Activated CD4-positive, alpha-beta T cell treated with anti-CD3 and anti-CD28 coated beads, Interleukin-2, amount 50 U/mL, for 48 hours (primary cell): Measurements from ENCODE around the gene TMED5.
"Not testable (repeated sequence)": the region's sequence is repeated elsewhere in the genome, so short reads cannot be mapped to it uniquely, and the experiment has no call there.

ENCODE experiments used
- DNase-seq, 2 experiments: peaks; one replicate each; pipeline ENCODE4 v3.0.0-alpha.2; 2020

The TMED5 gene

GRCh38 chr1:93171549-93172034 lies 8.6 kb downstream of the TMED5 start:
- no peak for DNase-seq

- not testable (repeated sequence) for DNase-seq
Observed at GRCh38 chr1:93170141-93170678, 10.0 kb downstream of the TMED5 start.

- DNase-seq: no peak
Observed at GRCh38 chr1:93167006-93167405, 13.2 kb downstream of the TMED5 start.

- not testable (repeated sequence) for DNase-seq
Observed at GRCh38 chr1:93165895-93166294, 14.3 kb downstream of the TMED5 start.

GRCh38 chr1:93164816-93165215 lies 15.4 kb downstream of the TMED5 start:
- DNase-seq: no peak

GRCh38 chr1:93163314-93163713 lies 16.9 kb downstream of the TMED5 start:
- DNase-seq: not testable (repeated sequence)

GRCh38 chr1:93159337-93159736 lies 20.9 kb downstream of the TMED5 start:
- no peak for DNase-seq

GRCh38 chr1:93155335-93155734 lies 24.9 kb downstream of the TMED5 start:
- no peak for DNase-seq

GRCh38 chr1:93154898-93155297 lies 25.3 kb downstream of the TMED5 start:
- no peak for DNase-seq

GRCh38 chr1:93152835-93153234 lies 27.4 kb downstream of the TMED5 start:
- no peak for DNase-seq

- no peak for DNase-seq
Observed at GRCh38 chr1:93151474-93151873, 28.7 kb downstream of the TMED5 start.

GRCh38 chr1:93150729-93151128 lies 29.5 kb downstream of the TMED5 start:
- DNase-seq: no peak

- DNase-seq: no peak
Observed at GRCh38 chr1:93148001-93148400, 32.2 kb downstream of the TMED5 start.

GRCh38 chr1:93143769-93144168 lies 36.4 kb downstream of the TMED5 start:
- no peak for DNase-seq

GRCh38 chr1:93143136-93143535 lies 37.1 kb downstream of the TMED5 start:
- no peak for DNase-seq

- no peak for DNase-seq
Observed at GRCh38 chr1:93142161-93142560, 38.1 kb downstream of the TMED5 start.

- no peak for DNase-seq
Observed at GRCh38 chr1:93140106-93140505, 40.1 kb downstream of the TMED5 start.

- no peak for DNase-seq
Observed at GRCh38 chr1:93137604-93138292, 42.5 kb downstream of the TMED5 start.

- DNase-seq: no peak
Observed at GRCh38 chr1:93136445-93136844, 43.8 kb downstream of the TMED5 start.

GRCh38 chr1:93132638-93133037 lies 47.6 kb downstream of the TMED5 start:
- no peak for DNase-seq

- no peak for DNase-seq
Observed at GRCh38 chr1:93129507-93130099, 50.6 kb downstream of the TMED5 start.

GRCh38 chr1:93124556-93125355 lies 55.5 kb downstream of the TMED5 start:
- no peak for DNase-seq

- DNase-seq: no peak
Observed at GRCh38 chr1:93123201-93123783, 56.9 kb downstream of the TMED5 start.
